ENCODE data around the gene SYP. TPM values are rescaled to one million over a fixed set of nuclear protein-coding genes. Genes with fewer than 3 reads are reported as not detected.

Gene SYP
- total and polyA plus RNA-seq, 2 donors (not counting 3 experiments of a cell fraction or from before 2014, with no cell fraction given), result 0.21 to 0.77 TPM

- ChIA-PET CTCF (no interaction called here), POLR2A (no interaction called here)
- no peak for DNase-seq (ENCODE audit: low read depth, low spot score)
- intact Hi-C loops (cut with micrococcal nuclease), result no loop called here
- H3K36me3 ChIP-seq (ENCODE audit: control insufficient read depth in 2 of 2, extremely low read depth in 1 of 2, insufficient read depth in 2 of 2, low read length in 2 of 2), result no peaks in the 10 kb centered on the region
- BruUV-seq (replicated peaks), result no TSS peak
- H2AFZ ChIP-seq (ENCODE audit: low read depth, low read length), result no peak overlapping the region
- no peaks in the 10 kb centered on the region for H4K20me1 ChIP-seq (replicated peaks; ENCODE audit: control insufficient read depth, extremely low read depth, insufficient read depth, low read length)
- no peak for FAIRE-seq
- TF ChIP-seq GATA2 (IDR thresholded peaks at IDR 0.05; ENCODE audit: insufficient read depth, insufficient read length, low read depth, low read length) (no peak), MYC (IDR thresholded peaks at IDR 0.05; ENCODE audit: low read depth, low read length) (no peak), JUN (IDR thresholded peaks at IDR 0.05; ENCODE audit: borderline replicate concordance, insufficient read depth, insufficient read length, low read depth) (no peak), EZH2 (IDR thresholded peaks at IDR 0.05; ENCODE audit: borderline replicate concordance, low read depth, low read length, severe bottlenecking) (no peak)
- TF ChIP-seq, protein P1, sequence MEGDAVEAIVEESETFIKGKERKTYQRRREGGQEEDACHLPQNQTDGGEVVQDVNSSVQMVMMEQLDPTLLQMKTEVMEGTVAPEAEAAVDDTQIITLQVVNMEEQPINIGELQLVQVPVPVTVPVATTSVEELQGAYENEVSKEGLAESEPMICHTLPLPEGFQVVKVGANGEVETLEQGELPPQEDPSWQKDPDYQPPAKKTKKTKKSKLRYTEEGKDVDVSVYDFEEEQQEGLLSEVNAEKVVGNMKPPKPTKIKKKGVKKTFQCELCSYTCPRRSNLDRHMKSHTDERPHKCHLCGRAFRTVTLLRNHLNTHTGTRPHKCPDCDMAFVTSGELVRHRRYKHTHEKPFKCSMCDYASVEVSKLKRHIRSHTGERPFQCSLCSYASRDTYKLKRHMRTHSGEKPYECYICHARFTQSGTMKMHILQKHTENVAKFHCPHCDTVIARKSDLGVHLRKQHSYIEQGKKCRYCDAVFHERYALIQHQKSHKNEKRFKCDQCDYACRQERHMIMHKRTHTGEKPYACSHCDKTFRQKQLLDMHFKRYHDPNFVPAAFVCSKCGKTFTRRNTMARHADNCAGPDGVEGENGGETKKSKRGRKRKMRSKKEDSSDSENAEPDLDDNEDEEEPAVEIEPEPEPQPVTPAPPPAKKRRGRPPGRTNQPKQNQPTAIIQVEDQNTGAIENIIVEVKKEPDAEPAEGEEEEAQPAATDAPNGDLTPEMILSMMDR (IDR thresholded peaks at IDR 0.05; ENCODE audit: extremely low read depth in 1 of 2, insufficient read depth in 1 of 2, low read depth in 1 of 2, low read length in 2 of 2), result no peak
- TF ChIP-seq, protein P2, sequence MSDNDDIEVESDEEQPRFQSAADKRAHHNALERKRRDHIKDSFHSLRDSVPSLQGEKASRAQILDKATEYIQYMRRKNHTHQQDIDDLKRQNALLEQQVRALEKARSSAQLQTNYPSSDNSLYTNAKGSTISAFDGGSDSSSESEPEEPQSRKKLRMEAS (IDR thresholded peaks at IDR 0.05; ENCODE audit: insufficient read depth, insufficient read length), result no peak
- H3K9me1 ChIP-seq (replicated peaks; ENCODE audit: control insufficient read depth, extremely low read depth, insufficient read depth, low read length), result no peaks in the 10 kb centered on the region
- no peak overlapping the region for H3K27ac ChIP-seq (ENCODE audit: insufficient read depth, low read depth, low read length)
- H3K79me2 ChIP-seq (ENCODE audit: control insufficient read depth, insufficient read depth, low read length), result no peaks in the 10 kb centered on the region
- H3K9me3 ChIP-seq (replicated peaks; ENCODE audit: control insufficient read depth, insufficient read depth, low read length), result no peaks in the 10 kb centered on the region
- no peaks in the 10 kb centered on the region for H3K4me1 ChIP-seq (ENCODE audit: control insufficient read depth, extremely low read depth, insufficient read depth, low read length)
- dilution Hi-C loops (cut with MboI; ENCODE audit: extremely low pct_ligation_motif_present, low sequenced_read_pairs), result no loop called here
- no peaks in the 10 kb centered on the region for H3K27me3 ChIP-seq (ENCODE audit: control insufficient read depth in 2 of 2, insufficient read depth in 2 of 2, low read length in 2 of 2)
- no peak overlapping the region for H3K4me3 ChIP-seq (replicated peaks in 1 of 3; ENCODE audit: insufficient read depth in 1 of 3, low read depth in 1 of 3, low read length in 3 of 3)
- no peak overlapping the region for H3K9ac ChIP-seq (replicated peaks; ENCODE audit: extremely low read depth, insufficient read depth, low read length)
- no peak overlapping the region for H3K4me2 ChIP-seq (ENCODE audit: insufficient read depth, low read length)
Observed at GRCh38 chrX:49212861-49213260, 12.9 kb upstream of the SYP start.
